Iris pigment epithelial cell (primary cell): Measurements from ENCODE around the gene PPP2R2C.

Source experiments
- DNase-seq: peaks from one replicate; pipeline ENCODE4 v3.0.0-alpha.2; 2011; ENCODE audit warnings: low read depth

PPP2R2C gene

DNA sequence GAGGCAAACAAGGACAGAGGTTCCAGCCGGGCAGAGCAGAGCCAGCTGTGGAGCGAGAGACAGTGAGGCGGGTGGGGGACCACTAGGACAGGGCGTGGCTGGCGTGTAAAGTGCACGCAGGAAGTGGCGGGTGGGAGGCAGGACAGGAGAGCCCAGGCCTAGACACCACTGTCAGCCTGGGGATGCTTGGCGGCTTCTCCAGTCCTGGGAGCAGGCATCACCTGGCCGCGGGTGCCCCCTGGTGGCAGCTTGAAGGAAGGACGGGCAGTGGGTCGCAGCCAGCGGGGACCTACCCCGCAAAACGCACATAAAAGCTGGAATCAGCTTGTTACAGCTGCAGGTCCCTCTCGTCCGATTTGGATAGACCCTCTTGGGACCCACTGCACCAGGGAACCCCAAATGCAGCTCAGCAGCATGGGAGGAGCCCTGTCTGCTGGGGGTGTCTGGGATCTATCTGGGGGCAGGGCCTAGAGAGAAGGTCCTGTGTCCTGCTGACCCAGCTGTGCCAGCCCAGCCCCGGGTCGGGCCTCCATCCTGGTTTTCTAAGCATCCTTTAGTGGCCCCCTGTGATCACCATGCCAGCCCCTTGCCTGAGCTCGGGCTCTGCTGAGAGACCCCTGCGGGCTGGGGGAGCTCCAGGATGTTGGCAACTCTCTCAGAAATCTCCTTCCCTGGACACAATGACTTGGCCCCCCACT is 145.0 kb downstream of the PPP2R2C start:
- peak; percentile 55 for DNase-seq

DNA sequence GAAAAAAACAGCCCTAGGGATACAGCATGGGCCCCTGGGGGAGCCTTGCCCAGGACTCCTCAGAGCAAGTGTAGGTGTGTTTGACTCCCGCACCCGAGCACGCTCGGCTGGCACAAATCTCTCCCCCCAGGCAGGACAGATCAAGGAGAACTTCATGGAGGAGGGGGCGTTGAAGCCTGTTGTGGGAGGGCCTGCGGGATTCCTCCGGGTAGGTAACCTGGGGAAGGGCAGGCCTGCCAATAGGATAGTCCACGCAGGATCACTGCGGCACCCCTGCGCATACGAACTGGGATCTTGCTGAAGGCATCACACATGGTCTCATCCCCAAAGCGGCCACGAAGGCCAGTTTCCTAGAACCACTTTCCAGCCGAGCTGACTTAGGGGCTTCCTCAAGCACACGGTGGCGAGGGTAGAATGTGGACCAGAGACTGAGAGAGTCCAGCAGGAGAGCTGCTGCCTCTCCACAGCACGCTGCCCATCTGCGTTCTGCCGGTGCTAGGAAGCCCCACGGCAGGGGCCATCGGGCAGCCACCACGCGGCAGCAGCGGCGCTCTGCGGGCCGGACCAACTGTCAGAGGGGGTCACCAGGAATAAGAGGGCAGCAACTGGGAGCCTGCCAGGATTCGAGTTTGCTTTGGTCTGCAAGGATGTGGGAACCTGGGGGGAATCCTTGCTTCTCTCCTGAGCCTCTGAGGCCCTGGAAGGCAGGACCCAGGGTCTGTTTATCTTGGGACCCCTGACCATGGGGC is 145.9 kb downstream of the PPP2R2C start:
- DNase-seq = no peak

- DNase-seq = no peak
Measured at GRCh38 chr4:6325788-6326290, 146.6 kb downstream of the PPP2R2C start.

DNA sequence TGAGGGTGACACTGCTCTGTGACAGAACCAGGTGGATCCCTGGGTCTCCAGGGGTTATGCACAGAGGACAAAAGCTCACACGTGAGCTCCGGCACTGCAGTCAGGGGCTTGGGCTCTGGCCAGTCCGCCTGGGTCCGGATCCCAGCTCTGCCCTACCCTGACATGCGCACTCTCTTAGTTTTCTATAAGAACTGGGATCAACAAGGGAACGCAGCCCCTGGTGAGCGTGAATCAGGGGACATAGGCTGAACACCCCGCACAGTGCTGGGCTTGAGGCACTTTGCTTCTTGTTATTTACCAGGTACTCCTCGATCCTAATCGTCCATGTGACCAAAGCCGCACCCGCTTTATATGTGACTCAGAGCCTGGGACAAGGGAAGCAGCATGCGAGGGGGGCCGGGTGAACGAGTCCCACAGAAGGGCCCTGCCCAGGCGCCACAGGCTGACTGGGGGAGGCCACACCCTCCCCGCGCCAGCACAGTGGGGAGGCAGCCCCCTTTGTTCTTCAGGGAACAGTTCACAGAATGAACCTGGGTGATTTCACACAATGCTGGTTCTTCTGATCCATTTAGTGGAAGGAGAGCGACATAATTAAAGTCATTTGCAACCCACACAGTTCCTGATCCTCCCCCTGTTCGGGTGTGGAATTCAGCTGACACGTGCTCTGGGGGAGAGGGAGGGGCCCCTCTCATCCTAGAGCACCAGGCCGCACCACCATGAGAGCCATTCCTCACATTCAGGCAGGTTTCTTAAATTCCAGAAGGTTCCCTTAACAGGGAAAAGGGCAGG is 147.2 kb downstream of the PPP2R2C start:
- peak; percentile 8 for DNase-seq

- no peak for DNase-seq
Measured at GRCh38 chr4:6324461-6324998, 147.9 kb downstream of the PPP2R2C start.

GRCh38 chr4:6322761-6323566 is 149.4 kb downstream of the PPP2R2C start:
- DNase-seq = no peak

GRCh38 chr4:6322067-6322760 is 150.2 kb downstream of the PPP2R2C start:
- no peak for DNase-seq

DNA sequence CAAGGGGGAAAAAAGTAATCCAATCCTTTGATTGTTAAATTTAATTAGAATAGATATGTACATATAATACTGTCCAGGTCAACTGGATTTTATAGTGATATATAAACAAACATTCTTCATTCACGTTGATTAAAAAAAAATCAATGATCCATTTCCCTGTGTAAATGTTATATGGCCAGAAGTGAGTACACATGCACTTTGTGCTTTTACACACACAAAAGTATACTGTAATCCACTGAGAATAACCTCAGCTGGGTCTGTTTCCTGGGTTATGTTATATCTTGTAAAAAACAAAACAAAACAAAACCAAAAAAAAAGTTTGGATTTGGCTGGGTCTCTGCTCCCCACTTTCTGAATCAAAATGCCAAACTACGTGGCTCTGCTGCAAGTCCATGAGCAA is 151.1 kb downstream of the PPP2R2C start:
- no peak for DNase-seq

DNA sequence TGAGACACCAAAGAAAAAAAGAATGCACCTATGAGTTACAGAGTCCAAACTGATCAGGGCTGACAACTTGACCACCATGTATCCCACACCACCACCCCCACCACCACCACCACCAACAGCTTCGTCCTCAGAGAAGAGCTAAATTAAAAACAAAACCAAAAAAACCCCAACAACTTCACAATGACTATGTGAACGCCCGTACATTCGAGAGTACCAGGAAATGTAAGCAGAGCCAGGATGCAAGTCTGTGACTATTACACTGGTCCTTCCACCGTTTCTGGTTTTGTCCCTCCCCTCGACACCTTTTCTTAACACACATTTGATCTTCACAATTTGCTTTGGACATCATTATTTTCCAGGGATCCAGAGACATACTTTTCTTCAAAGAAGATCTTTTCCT is 151.8 kb downstream of the PPP2R2C start:
- no peak for DNase-seq

- no peak for DNase-seq
Measured at GRCh38 chr4:6319530-6320150, 152.8 kb downstream of the PPP2R2C start.

DNA sequence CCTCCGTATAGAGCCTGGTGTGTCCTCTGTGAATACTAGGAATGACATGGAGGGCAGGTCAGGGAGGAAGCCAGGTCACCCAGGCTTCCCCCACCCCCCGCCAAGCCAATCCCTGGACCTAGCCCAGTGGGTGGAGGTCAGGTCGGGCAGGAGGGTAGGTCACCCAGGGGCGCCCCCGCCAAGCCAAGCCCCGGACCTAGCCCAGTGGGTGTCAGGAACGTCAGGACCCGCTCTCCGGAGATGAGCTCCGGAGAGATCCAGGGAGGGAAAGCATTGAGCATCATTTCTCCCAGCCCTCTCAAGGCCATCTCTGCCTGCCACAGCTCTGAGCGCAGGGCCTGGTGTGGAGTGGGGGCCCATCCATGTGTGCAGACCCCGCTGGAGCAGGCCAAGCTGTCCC is 154.2 kb downstream of the PPP2R2C start:
- no peak for DNase-seq

GRCh38 chr4:6316461-6317003 is 155.9 kb downstream of the PPP2R2C start:
- DNase-seq = no peak

DNA sequence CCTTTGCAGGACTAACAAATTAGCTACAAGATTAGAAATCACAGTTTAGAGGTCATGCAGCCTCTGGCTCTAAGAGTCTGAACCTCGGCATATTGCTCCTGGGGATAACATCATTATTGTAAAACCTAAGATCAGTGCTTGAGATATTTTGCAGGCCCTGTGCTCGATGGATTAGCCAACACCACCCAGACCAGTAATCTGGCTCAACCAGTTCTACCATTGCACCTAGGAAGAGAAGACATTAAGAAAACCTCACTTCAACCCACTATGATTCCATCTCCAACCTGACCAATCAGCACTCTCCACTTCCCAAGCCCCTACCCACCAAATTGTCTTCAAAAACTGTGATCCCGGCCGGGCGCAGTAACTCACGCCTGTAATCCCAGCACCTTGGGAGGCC is 159.2 kb downstream of the PPP2R2C start:
- no peak for DNase-seq

- no peak for DNase-seq
Measured at GRCh38 chr4:6309777-6310176, 162.6 kb downstream of the PPP2R2C start.

DNA sequence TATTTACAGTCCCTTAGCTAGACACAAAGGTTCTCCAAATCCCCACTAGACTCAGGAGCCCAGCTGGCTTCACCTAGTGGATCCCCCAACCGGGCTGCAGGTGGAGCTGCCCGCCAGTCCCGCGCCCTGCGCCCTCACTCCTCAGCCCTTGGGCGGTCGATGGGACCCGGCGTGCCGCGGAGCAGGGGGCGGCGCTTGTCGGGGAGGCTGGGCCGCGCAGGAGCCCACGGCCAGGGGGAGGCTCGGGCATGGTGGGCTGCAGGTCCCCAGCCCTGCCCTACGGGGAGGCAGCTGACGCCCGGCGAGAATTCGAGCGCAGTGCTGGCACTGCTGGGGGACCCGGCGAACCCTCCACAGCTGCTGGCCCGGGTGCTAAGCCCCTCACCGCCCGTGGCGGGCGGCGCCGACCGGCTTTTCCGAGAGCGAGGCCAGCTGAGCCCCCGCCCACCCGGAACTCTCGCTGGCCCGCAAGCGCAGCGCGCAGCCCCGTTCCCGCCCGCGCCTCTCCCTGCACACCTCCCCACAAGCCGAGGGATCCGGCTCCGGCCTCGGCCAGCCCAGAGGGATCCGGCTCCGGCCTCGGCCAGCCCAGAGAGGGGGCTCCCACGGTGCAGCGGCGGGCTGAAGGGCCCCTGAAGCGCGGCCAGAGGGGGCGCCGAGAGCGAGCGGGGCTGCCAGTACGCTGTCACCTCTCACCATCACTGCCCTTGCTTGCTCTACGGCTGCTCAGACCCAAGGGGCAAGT is 163.3 kb downstream of the PPP2R2C start:
- DNase-seq = peak; percentile 13

- DNase-seq = no peak
Measured at GRCh38 chr4:6307891-6308290, 164.5 kb downstream of the PPP2R2C start.

GRCh38 chr4:6307230-6307629 is 165.2 kb downstream of the PPP2R2C start:
- no peak for DNase-seq

GRCh38 chr4:6306299-6306698 is 166.1 kb downstream of the PPP2R2C start:
- DNase-seq = no peak

DNA sequence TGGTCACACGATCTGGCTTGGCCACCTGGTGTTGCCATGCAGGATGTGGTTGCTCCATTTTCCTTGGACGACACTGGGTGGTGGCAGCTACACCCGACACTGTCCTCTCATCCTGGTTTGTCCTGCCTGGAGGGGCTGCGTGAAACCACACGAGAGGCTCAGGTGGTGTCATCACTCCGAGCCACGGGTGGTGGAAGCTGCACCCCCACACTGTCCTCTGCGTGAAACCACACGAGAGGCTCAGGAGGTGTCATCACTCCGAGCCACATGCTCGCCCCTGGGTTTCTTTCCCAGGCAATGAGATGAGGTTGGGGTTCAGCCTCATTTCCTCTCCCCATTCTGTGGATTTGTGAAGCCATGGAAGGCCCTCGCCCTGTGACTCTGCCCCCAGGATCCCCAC is 168.5 kb downstream of the PPP2R2C start:
- DNase-seq = no peak
